ENCODE measurements around the gene PPP1R13B.
"Not testable (repeated sequence)": the region's sequence is repeated elsewhere in the genome, so short reads cannot be mapped to it uniquely, and the experiment has no call there.

PPP1R13B gene

DNA sequence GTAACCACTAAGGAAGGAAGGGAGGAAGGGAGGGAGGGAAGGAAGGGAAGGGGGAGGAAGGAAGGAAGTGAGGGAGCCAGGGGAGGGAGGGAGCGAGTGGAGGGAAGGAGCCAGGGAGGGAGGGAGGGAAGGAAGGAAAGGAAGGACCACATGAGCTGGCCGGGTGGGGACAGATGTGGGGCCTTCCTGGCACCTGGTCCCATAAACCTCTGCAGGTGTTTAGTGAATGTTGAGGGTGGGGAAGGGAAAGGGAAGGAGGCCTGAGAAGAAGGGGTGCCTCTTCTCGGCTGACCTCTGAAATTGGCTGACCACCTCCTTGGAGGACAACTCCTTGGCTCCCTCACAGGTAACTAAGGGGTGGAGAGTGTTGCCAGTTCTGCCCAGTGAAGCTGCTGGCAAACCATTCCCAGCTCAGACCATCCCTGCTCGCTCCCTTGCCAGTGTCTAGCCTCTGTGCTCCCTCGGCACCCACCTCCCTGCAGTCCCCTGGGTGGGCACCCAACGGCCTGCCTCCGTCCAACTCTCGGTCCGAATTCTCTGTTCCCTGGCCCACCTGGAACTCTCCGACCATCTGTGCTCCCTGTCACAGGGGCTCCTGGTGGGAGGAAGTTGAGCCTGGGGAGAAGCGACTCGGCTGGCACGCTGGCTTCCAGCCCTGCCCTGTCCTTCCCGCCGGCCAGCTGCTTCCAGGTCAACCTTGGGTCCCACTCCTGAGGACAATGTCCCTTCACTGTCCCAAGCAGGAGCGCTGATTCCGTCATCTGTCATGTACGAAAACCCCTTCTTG is 12.2 kb upstream of the PPP1R13B start:
- no peak for DNase-seq (ENCODE audit: low read depth in 1 of 2, low spot score in 1 of 2)

- DNase-seq (ENCODE audit: low read depth in 1 of 2, low spot score in 1 of 2), result no peak
Observed at GRCh38 chr14:103858063-103858781, 10.8 kb upstream of the PPP1R13B start.

DNA sequence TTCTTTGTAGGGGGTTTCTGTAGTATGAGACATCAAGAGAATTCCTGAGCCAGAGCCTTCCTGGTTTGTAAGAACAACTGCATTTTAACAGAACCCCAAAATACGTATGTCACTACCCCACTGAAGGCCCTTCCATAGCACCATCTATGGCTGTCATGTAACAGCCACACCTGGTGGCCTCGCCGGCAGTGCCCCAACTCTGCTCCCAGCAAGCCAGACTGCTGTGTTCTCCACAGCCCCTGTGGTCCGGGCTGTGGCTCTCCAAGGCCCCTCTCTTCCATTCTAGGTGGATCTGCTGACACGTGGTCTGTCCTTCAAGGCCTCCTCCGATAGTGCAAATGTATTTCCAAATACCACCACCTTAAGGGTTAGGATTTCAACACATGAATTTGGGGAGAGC is 9.9 kb upstream of the PPP1R13B start:
- no peak for DNase-seq (ENCODE audit: low read depth in 1 of 2, low spot score in 1 of 2)

DNA sequence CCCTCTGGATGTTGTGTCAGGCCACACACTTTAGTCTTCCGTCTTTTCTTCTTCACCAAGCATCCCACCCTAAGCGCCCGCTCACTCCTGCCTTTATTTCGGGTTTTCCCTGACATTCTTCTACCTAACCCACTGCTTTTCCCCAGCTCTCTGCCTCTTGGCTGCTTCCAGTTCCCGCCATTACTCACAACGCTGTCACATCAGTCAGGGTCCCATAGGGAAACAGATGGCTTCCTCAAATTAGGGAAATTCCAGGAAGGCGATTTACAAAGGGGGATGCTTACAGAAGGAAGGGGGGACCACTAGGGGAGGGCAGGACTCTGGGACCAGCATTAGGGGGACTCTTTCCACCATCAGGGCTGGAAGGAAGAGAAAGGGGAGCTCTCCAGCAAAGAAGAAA is 9.2 kb upstream of the PPP1R13B start:
- no peak for DNase-seq (ENCODE audit: low read depth in 1 of 2, low spot score in 1 of 2)

DNA sequence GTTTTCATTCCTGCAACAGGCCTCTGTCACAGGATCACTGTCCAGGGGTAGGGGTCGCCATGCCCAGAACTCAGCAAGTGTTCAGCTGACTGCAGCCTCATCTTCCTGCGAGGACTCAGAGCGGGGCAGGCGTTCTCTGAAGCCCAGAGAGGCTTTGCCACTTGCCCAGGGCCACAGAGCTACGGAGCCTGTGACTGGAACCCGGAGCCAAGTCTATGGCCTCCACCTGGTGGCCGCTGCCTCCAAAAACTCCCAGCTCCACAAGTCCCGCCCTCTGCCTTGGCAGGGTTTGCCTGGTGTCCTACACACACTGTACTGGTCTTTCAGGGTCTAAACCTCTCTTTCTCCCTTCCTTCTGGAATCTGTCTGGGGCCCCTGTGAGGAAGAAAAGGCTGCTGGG is 8.7 kb upstream of the PPP1R13B start:
- DNase-seq (ENCODE audit: low read depth in 1 of 2, low spot score in 1 of 2), result no peak

GRCh38 chr14:103855734-103856095 is 8.3 kb upstream of the PPP1R13B start:
- no peak for DNase-seq (ENCODE audit: low read depth in 1 of 2, low spot score in 1 of 2)

DNA sequence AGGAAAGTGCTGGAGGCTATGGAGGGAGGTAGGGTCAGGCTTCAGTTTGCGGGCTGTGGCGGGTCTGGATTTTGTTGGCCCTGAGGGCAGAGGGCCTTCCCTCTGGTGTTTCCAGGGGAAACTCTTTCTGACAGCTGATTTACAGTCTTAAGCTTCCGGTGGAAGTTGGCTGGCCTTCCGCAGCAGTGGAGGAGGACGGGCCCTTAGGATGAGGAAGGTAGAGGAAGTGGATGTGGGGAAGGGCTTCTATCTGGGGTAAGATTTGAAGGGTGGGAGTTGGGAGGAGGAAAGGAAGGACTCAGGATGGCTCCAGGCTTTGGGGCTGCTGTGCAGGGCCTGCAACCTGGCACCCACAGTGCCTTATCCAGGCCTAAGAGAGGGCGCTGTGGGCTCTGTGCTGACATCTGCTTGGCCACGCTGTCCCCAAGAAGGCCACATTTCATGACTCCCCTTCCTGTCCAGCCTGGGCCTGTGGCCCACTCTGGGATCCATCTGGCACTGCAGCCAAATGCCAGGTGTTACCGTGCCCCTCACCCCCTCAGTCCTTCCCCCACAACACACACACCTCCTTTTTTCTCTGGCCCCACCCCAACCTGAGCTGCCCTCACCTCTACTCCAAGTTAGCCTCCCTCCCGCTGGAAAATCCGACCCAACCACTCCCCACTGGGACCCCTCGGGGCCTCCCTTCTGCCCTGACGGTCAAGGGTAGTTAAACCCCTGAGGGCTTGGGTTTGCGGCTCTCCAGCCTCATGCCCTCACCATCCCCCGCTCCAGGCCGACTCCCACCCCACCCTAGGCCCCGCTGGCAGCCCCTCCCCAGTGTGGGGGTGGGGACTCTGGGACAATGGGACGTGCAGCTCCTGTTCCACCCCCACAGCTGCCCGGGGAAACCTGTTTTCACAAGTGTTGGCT is 7.7 kb upstream of the PPP1R13B start:
- no peak for DNase-seq (ENCODE audit: low read depth in 1 of 2, low spot score in 1 of 2)

GRCh38 chr14:103854017-103854808 is 6.8 kb upstream of the PPP1R13B start:
- no peak for DNase-seq (ENCODE audit: low read depth in 1 of 2, low spot score in 1 of 2)

DNA sequence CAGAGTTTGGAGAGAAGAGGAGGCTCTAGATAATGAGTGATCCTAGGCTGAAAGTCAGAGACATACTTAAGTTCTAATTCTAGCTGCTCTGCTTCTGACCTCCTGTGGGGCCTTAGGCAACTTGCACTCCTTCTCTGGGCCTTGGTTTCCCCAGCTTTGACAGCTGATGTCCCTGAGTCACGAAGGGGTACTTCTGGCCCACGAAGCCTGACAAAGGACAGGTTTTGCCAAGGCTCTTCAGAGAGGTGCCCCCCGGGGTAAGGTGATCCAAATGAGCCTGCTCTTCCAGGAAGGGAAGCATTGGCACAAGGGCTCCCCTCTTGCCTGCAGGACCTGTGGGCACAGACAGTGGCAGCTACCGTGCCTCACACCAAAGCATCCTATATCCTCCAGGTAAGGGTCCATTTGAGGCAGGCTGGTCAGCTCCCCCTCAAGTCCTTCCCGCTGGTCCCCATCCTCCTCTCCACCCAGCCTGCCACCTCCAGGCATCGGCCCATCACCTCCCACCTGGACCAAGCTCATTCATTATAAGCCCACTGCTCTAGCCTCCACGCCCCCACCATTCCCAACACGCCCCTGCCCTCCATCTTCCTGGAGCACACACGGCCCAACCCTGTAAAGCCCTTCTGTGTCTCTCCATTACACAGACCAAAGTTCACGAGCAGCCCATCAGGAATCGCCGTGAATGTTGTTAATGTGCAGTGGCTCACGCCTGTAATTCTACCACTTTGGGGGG is 1.9 kb upstream of the PPP1R13B start:
- DNase-seq (ENCODE audit: low read depth in 1 of 2, low spot score in 1 of 2), result no peak

DNA sequence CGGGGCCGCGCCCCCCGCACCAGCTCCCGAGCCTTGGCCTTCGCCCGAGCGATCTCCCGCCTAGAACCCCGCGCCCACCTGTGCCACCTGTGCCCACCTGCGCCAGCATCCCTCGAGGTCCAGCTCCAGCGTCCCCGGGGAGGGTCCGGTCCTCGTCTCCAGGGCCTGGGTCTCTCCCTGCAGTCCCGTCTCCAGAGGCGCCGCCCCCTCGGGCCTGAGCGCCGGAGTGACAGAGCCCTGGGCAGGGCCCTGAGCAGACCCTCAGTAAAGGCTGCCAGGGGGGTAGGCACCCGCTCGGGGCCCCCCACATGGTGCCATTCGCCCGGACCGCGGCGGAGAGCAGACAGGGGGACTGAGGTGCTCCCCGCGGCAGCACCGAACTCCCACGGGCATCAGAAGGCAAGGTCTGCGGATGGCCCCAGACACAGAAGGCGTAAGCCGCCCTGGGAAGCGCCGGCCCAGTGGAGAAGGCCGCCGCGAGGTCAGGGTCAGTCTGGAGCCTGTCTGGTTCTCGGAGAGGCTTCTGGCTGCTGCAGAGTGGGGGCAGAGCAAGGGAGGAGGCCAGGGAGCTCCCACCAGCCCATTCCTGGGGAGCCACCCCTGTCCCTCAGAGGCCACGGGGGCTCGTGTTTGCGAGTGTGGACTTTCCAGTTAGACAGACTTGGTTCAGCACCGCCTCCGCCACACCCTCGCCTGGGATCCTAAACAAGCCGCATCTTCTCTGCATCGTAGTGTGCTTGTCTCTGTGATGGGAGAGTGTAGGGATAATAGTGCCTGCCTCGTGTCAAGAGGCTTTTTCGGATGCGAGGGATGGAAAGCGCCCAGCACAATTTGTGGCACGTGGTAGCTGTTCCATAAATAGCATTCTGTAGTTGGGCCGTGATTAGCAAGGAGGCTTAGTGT is 1.1 kb upstream of the PPP1R13B start:
- DNase-seq (ENCODE audit: low read depth in 1 of 2, low spot score in 1 of 2), result no peak

DNA sequence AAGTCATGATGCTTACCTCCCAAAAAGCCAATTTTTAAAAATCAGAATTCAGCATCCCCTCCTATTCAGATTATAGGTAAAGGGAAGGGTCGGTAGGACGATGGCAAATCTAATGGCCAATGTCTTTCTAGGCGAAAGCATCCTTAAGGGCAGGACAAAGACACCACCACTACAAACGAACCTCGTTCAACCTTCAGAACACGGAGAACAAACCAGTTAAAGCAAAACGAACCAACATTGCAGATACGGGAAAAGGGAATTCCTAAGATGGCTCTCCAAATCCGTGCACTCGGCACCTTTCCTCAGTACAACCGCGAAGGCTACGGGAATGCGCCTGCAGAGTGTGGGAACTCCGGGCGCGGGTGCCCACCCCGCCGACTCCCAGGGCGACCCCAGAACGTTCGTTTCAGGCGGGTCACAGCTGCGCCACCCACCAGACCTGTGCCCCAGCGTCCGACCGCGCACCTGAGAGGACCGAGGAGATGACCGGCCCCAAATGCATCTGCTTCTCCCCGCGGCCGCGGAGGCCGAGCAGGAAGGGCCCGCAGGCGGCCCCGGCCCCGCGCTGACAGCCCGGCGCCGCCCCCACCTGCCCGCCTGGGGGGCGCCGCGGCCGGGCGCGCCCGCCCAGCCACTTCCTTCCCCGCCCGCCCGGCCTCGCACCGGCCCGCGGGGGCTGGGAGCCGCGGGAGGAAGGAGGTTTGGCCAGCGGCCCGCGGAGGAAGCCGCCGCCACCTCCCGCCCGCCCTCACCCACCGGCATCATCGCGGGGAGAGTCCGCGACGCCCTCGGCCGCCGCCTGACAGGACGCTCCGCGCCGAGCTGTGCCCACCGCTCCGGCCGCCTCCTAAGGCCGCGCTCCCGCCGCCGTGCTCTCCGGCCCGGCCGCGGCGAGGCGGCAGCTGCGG is 578 bp downstream of the PPP1R13B start:
- no peak for DNase-seq (ENCODE audit: low read depth in 1 of 2, low spot score in 1 of 2)

GRCh38 chr14:103846097-103846496 is 1.3 kb downstream of the PPP1R13B start:
- no peak for DNase-seq (ENCODE audit: low read depth in 1 of 2, low spot score in 1 of 2)

DNA sequence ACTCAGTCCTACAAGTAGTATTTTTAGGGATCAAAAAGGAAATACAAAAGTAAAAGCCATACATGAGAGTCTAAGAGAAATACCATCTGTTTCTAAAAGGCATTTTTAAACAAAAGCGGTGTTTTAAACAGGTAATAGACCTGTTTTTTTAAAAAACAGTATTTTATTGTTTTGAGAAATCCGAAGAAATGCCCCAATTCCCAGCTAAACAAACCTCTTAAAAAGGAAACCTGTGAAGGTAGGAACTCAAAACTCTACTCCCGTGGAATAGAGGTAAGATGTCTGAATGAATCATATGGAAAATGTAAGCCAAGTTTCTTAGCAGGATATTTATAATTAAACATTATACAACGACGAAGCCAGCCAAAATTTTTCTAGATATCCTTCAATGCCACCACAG is 2.0 kb downstream of the PPP1R13B start:
- no peak for DNase-seq (ENCODE audit: low read depth in 1 of 2, low spot score in 1 of 2)

GRCh38 chr14:103841265-103841664 is 6.1 kb downstream of the PPP1R13B start:
- not testable (repeated sequence) for DNase-seq (ENCODE audit: low read depth in 1 of 2, low spot score in 1 of 2)

GRCh38 chr14:103840014-103840413 is 7.4 kb downstream of the PPP1R13B start:
- no peak for DNase-seq (ENCODE audit: low read depth in 1 of 2, low spot score in 1 of 2)

- DNase-seq (ENCODE audit: low read depth in 1 of 2, low spot score in 1 of 2), result no peak
Observed at GRCh38 chr14:103839579-103839978, 7.8 kb downstream of the PPP1R13B start.

GRCh38 chr14:103838117-103838516 is 9.3 kb downstream of the PPP1R13B start:
- DNase-seq (ENCODE audit: low read depth in 1 of 2, low spot score in 1 of 2), result no peak
